Putamen (tissue), 1 donor: Measurements from ENCODE around the gene MUC2.

ENCODE experiments used
- DNase-seq: peaks from one replicate; pipeline ENCODE4 v3.0.0-alpha.2; 2016; ENCODE audit warnings: low spot score

MUC2 gene

GRCh38 chr11:1072116-1072820, 2.4 kb upstream of the MUC2 start:
- DNase-seq = no peak

- DNase-seq = no peak
These were observed 1.8 kb upstream of the MUC2 start for GRCh38 chr11:1072821-1073231.

GRCh38 chr11:1073261-1073724, 1.4 kb upstream of the MUC2 start:
- no peak for DNase-seq

DNA sequence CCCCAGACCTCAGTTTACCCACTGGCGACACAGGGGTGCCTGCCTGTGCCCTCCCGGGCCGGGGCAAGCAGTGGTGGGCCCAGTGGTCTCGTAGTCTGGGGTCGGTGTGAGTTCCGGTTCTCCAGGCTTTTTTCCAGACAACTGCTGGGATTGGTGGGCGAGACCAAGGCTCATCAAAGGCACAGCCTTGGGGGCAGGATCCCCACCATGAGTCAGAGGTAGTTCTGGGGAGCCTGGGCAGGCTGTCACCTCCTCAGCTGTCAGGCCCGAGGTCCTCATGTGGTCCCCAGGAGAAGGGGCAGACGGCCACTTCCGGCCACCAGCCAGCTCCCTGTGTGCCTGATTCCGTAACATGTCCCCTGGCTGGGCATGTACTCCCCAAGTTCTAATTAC, 827 bp upstream of the MUC2 start:
- no peak for DNase-seq

- DNase-seq = no peak
These were observed 752 bp downstream of the MUC2 start for GRCh38 chr11:1075341-1075911.

DNA sequence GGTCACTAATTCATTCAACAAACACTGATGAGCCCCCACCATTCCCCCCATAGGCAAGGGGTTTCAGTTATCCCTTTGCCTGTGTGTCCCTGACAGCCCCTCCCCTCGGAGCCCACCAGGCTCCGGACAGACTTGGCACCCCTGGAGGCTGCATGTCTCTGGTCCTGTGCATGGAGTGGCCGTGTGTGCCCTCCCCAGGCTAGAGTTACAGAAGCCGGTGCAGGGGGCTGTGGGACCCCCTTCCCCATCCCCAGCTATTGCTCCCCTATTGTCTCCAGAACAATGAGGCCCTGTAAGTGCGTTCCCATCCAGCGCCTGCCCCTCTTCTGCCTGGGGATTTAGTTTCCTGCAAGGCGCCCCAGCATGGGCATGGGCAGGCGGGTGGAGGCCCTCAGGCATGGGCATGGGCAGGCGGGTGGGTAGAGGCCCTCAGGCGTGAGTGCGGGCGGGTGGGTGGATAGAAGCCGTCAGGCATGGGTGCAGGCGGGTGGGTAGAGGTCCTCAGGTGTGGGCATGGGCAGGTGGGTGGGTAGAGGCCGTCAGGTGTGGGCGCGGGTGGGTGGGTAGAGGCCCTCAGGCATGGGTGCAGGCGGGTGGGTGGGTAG, 1.5 kb downstream of the MUC2 start:
- DNase-seq = no peak

DNA sequence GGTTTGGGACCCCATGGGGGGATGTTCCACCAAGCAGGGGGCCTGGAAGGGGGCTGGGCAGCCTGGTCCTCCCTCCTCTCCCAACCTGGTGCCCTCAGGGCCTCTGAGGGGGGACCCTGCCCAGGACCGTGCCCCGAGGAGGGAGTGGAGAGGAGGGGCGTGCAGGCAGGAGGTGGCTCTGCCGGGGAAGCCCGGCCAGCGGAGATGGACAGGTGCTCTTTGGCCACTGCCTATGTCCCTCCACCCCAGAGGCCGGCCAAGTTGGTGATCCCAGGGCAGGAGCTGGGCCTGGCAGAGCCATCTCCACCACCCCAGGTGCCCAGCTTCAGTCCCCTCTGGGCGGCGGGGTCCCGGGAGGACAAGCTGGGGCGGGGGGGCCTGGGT, 2.4 kb downstream of the MUC2 start:
- no peak for DNase-seq

DNA sequence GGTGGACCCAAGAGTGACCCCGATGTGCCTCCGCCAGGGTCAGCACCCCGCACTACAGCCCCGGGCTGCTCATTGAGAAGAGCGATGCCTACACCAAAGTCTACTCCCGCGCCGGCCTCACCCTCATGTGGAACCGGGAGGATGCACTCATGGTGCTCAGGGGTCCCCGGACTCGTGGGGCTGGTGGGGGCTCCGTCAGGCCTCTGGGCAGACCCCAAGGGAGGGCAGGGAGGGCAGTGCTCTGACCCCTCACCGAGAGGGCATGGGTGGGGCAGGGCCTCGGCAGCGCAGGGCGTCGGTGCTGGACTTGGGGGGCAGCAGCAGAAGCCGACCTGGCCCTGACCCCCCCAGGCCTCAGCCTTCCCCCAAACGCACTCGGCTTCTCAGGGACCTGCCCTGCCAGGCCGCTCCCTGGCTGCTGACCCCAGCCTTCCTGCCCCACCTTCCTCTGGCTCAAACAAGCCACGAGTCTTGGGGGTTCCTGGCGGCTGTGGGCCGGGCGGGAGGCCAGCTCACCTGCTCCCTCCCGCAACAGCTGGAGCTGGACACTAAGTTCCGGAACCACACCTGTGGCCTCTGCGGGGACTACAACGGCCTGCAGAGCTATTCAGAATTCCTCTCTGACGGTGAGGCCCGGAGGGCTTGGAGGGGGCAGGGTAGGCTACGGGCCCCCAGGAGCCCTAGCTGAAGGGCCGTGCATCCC, 2.9 kb downstream of the MUC2 start:
- no peak for DNase-seq

DNA sequence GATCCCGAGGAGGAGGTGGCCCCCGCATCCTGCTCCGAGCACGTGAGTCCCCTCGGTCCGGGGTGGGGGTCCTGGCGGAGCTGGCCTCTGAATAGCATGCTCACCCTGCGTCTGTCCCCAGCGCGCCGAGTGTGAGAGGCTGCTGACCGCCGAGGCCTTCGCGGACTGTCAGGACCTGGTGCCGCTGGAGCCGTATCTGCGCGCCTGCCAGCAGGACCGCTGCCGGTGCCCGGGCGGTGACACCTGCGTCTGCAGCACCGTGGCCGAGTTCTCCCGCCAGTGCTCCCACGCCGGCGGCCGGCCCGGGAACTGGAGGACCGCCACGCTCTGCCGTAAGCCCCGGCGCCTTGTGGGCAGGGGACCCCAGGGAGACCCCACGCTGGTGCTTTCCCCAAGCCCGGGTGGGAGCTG, 3.5 kb downstream of the MUC2 start:
- no peak for DNase-seq

- DNase-seq = no peak
These were observed 7.1 kb downstream of the MUC2 start for GRCh38 chr11:1081601-1082311.

GRCh38 chr11:1082346-1082727, 7.7 kb downstream of the MUC2 start:
- DNase-seq = no peak

- DNase-seq = no peak
These were observed 8.3 kb downstream of the MUC2 start for GRCh38 chr11:1082728-1083620.

DNA sequence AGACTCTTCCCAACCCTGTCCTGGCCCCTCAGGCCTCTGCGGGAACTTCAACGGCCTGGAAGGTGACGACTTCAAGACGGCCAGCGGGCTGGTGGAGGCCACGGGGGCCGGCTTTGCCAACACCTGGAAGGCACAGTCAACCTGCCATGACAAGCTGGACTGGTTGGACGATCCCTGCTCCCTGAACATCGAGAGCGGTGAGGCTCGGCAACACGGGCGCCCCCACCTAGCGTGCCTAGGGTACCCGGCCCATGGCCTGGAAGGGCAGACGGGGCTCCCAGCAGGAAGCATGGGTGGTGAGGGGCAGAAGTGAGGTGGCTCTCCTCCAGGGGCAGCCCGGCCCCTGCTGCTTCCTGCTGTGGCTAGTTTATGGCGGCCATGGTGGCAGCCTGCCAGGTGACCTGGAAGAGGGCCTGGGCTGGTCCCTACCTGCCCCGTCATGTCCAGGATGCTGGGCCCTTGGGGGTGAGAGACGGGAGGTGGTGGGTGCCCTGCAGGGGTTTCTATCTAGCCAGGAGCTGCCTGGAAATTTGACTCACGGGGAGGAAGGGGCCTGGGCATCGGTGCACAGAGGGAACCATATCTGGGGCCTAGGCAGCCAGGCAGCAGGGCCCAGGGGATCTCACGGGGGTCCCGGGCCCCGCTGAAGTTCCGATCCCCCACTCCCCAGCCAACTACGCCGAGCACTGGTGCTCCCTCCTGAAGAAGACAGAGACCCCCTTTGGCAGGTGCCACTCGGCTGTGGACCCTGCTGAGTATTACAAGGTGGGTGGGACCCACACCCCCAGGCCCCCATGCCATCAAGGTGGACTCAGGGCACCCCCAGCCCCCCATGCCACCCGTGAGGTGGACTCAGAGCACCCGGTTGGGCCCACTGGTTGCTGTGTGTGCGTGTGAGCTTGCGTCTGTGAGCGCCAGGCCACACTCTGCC, 9.2 kb downstream of the MUC2 start:
- DNase-seq = no peak

DNA sequence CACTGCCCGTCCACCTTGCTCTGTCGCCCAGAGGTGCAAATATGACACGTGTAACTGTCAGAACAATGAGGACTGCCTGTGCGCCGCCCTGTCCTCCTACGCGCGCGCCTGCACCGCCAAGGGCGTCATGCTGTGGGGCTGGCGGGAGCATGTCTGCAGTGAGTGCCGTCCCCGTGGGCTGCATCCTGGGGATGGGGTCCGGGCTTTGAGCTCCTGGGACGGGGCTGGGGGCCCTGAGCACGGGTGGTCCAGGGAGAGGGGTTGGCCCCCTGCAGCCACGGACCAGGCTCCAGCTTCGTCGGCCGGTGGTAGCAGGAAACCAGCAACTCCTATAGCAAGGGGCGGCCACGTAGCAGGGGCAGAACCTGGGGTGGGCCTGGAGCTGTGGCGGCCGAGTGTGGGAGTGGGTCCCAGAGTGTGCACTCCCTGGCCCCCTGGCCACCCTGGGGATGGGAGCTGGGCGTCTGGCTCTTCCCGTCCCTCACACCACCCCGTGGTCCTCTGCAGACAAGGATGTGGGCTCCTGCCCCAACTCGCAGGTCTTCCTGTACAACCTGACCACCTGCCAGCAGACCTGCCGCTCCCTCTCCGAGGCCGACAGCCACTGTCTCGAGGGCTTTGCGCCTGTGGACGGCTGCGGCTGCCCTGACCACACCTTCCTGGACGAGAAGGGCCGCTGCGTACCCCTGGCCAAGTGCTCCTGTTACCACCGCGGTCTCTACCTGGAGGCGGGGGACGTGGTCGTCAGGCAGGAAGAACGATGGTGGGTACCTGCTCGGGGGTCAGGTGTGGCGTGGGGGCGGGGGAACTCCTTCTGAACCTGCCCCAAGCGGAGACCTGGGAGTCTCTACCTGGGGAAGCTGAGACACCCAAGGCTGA, 10.1 kb downstream of the MUC2 start:
- no peak for DNase-seq

- no peak for DNase-seq
These were observed 10.9 kb downstream of the MUC2 start for GRCh38 chr11:1085440-1086170.

DNA sequence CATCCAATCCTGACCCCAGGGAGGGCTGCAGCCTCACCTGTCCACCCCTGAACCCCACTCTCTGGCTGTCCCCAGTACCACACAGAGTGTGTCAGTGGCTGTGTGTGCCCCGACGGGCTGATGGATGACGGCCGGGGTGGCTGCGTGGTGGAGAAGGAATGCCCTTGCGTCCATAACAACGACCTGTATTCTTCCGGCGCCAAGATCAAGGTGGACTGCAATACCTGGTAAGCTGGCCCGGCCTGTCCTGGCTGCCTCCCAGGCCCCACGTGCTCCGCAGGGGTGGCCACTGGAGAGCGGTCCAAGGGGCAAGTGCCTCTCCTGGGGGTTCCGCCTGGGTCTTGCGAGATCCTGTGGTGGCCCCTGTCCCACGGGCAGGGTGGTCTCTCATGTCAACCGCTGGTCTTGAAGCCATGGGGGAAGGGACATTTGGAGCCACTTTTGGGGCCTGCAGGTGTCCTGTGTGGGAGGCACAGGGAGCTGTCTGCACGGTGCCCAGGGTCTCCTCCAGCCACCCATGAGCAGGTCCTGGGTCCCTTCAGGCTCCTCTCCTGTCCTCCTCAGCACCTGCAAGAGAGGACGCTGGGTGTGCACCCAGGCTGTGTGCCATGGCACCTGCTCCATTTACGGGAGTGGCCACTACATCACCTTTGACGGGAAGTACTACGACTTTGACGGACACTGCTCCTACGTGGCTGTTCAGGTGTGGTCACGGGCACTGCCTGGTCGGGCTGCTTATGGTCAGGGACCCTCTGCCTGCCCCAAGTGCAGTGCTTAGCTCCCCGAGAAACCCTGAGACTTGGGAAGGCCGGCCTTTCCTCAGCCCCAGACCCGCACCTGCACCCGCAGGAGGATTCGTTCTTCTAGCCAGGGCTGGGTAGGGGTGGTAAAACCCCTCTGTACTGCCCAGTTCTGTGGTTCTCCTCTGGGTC, 11.8 kb downstream of the MUC2 start:
- no peak for DNase-seq

DNA sequence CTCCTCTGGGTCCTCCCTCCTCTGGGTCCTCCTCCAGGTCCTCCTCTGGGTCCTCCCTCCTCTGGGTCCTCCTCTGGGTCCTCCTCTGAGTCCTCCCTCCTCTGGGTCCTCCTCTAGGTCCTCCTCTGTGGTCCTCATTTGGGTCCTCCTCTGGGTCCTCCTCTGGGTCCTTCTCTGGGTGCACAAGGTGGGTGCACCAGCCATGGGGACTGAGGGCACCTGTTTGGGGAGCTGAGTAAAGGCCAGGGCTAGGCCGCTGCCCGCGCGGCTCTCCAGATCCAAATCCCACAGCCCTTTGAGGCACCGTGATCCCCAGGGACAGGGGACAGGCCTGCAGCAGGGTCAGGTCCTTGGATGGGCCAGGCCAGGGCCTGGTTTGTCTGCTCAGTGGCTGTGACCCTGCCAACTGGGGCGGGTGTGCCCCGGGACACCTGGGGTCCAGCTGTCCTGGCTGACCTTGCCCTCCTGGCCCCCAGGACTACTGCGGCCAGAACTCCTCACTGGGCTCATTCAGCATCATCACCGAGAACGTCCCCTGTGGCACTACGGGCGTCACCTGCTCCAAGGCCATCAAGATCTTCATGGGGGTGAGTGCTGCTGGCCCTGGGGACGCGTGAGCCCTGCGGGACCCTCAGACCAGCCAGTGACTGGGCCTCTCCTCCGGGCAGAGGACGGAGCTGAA, 12.7 kb downstream of the MUC2 start:
- no peak for DNase-seq
